DND-41 (cell line): Measurements from ENCODE around the gene IFRD1.

ENCODE experiments used
- ATAC-seq: fragments of 200-7000 bp; cut with Tn5 transposase; 3 replicates; pipeline ENCODE4 v1.9.1; 2021; ENCODE audit warnings: low read depth; ENCODE audit not compliant: insufficient read depth
- DNase-seq: peaks from one replicate; pipeline ENCODE4 v3.0.0-alpha.2; 2020
- H2AFZ ChIP-seq: 2 replicates; pipeline ENCODE4 v1.6.0; 2012; ENCODE audit warnings: low read depth, low read length
- H3K27ac ChIP-seq: 2 replicates; pipeline ENCODE4 v1.5.1; 2012; ENCODE audit warnings: low read length, inconsistent platforms
- H3K27me3 ChIP-seq: fragments of 200-600 bp; sonication (generic); 2 replicates; pipeline ENCODE4 v1.6.0; 2012; ENCODE audit warnings: low read length, mild to moderate bottlenecking, inconsistent platforms; ENCODE audit not compliant: insufficient read depth, poor library complexity
- H3K36me3 ChIP-seq: 2 replicates; pipeline ENCODE4 v1.5.1; 2012; ENCODE audit warnings: low read length, inconsistent platforms; ENCODE audit not compliant: insufficient read depth
- H3K4me1 ChIP-seq: 2 replicates; pipeline ENCODE4 v1.5.1; 2012; ENCODE audit warnings: mild to moderate bottlenecking, low read length; ENCODE audit not compliant: insufficient read depth
- H3K4me2 ChIP-seq: 2 replicates; pipeline ENCODE4 v1.6.0; 2012; ENCODE audit warnings: mild to moderate bottlenecking, moderate library complexity, low read length, inconsistent platforms; ENCODE audit not compliant: insufficient read depth
- H3K4me3 ChIP-seq, 2 experiments: fragments of 200-600 bp in 1 of 2; shearing (Covaris generic) in 1 of 2; 2 replicates each; pipeline ENCODE4 v1.5.1; 2012 to 2016; ENCODE audit warnings: inconsistent platforms in 2 of 2, low read length in 2 of 2, mild to moderate bottlenecking in 2 of 2, low read depth in 1 of 2, moderate library complexity in 1 of 2
- H3K79me2 ChIP-seq: 2 replicates; pipeline ENCODE4 v1.6.0; 2012; ENCODE audit warnings: low read length, inconsistent platforms; ENCODE audit not compliant: insufficient read depth
- H3K9ac ChIP-seq: 2 replicates; pipeline ENCODE4 v1.6.0; 2012; ENCODE audit warnings: low read depth, mild to moderate bottlenecking, inconsistent platforms, low read length, moderate library complexity
- H3K9me3 ChIP-seq: 2 replicates; pipeline ENCODE4 v1.5.1; 2012; ENCODE audit warnings: low read length, moderate library complexity, mild to moderate bottlenecking, inconsistent platforms; ENCODE audit not compliant: insufficient read depth, severe bottlenecking
- H4K20me1 ChIP-seq: 2 replicates; pipeline ENCODE4 v1.6.0; 2012; ENCODE audit warnings: low read length; ENCODE audit not compliant: insufficient read depth
- EZH2 ChIP-seq: IDR thresholded peaks from 3 replicates; pipeline ENCODE4 v1.6.1; 2012; ENCODE audit warnings: borderline replicate concordance, low read depth, mild to moderate bottlenecking, moderate library complexity, low read length, inconsistent platforms; ENCODE audit not compliant: severe bottlenecking
- TF ChIP-seq, protein P1 (sequence below): IDR thresholded peaks from 2 replicates; pipeline ENCODE4 v1.5.1; 2012; ENCODE audit warnings: borderline replicate concordance, low read length, moderate library complexity, mild to moderate bottlenecking; ENCODE audit not compliant: poor library complexity, severe bottlenecking; ENCODE audit errors: extremely low read depth

The IFRD1 gene

DNA sequence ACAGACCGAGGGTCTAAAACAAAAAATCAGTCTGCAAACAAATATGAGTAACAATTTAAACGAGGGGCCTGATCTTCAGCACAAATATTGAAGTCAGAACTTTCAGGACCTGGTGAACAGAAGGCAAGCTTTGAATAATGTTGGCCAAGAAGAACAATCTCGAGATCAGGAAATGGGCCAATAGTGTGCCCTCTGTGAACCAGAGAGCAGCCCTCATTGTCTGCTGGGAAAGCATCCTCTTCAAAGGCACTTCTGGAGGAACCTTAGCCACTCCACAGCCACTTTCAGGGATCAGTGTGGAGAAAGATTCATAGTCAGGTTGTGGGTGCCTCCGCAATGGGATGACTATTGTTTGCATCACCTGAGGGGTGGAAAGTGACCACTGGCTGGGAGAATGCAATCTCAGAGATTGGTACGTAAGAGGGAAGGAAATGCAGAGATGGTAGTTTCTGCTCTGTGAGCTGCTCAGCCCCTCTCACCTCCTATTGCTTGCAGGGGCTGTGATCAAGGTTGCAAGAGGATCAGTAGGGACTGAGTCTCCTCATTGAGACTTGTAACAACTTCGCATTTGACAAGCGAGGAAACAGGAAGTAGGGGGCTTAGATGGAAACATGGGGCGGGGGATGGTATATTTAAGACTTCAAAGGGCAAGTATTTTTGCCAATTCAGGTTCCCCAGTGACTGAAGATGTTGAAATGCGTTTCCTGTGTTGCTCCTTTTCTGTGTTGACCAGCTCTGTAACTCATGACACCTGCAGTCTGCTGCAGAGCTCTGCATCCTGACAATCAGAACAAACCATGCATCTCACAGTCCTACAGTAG is 28.4 kb upstream of the IFRD1 start:
- peaks cover 44% of the 10 kb centered on the region for H3K4me1 ChIP-seq
- DNase-seq (peak; percentile 80), ATAC-seq (peak; percentile 83)
- H3K4me3 ChIP-seq = peak overlapping the region in 1 of 2 experiments; percentile 44; a peak in 2 of 4 replicates
- H3K27ac ChIP-seq = peak overlapping the region; percentile 78
- H3K79me2 ChIP-seq = no peaks in the 10 kb centered on the region
- H3K9me3 ChIP-seq = no peaks in the 10 kb centered on the region
- peak overlapping the region; percentile 65 for H3K4me2 ChIP-seq
- no peaks in the 10 kb centered on the region for H3K36me3 ChIP-seq
- peak overlapping the region; percentile 52 for H3K9ac ChIP-seq
- TF ChIP-seq, protein P1, sequence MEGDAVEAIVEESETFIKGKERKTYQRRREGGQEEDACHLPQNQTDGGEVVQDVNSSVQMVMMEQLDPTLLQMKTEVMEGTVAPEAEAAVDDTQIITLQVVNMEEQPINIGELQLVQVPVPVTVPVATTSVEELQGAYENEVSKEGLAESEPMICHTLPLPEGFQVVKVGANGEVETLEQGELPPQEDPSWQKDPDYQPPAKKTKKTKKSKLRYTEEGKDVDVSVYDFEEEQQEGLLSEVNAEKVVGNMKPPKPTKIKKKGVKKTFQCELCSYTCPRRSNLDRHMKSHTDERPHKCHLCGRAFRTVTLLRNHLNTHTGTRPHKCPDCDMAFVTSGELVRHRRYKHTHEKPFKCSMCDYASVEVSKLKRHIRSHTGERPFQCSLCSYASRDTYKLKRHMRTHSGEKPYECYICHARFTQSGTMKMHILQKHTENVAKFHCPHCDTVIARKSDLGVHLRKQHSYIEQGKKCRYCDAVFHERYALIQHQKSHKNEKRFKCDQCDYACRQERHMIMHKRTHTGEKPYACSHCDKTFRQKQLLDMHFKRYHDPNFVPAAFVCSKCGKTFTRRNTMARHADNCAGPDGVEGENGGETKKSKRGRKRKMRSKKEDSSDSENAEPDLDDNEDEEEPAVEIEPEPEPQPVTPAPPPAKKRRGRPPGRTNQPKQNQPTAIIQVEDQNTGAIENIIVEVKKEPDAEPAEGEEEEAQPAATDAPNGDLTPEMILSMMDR = peak; percentile 66
- TF ChIP-seq EZH2 = no peak
- peak overlapping the region; percentile 74 for H2AFZ ChIP-seq
- no peaks in the 10 kb centered on the region for H4K20me1 ChIP-seq
- H3K27me3 ChIP-seq = no peaks in the 10 kb centered on the region

DNA sequence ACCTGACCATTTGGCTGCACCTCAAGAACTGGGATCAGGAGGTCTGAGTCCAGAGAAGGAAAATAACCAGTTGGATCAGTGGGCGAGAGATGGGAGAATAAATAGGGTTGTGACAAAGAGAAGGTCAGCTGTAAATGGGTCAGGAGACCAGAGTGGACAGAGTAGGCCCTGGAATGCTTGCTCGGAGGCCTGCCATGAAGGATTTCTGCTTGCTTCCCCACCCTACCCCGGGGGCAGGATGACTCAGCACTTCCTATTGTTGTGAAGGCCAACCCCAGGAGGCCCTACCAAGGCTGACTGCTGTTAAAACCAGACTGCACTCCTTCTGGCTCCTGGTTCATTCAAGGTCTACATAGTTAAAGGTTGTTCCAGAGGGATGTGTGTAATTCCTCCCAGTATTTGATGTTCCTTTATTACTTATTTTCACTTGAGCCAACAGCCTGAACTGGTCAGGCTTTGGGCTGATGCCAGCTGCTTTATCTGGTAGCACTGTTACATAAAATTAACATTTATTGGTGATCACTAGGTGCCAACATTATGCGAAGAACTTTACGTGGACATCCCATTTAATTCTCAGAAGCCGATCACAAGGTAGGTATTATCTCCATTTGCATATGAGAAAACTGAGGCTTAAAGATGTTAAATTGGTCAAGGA is 27.3 kb upstream of the IFRD1 start:
- Histone ChIP-seq H3K4me1 (peaks cover 41% of the 10 kb centered on the region), H3K27me3 (no peaks in the 10 kb centered on the region), H3K36me3 (no peaks in the 10 kb centered on the region), H3K4me3 (peak overlapping the region in 1 of 2 experiments; percentile 44; a peak in 2 of 4 replicates), H3K9me3 (no peaks in the 10 kb centered on the region), H2AFZ (peak overlapping the region; percentile 74), H3K4me2 (peak overlapping the region; percentile 65), H3K9ac (peak overlapping the region; percentile 52), H3K79me2 (no peaks in the 10 kb centered on the region), H3K27ac (peak overlapping the region; percentile 78), H4K20me1 (no peaks in the 10 kb centered on the region)
- TF ChIP-seq, protein P1 = no peak
- no peak for TF ChIP-seq EZH2
- DNase-seq = peak; percentile 83
- peak; percentile 78 for ATAC-seq

DNA sequence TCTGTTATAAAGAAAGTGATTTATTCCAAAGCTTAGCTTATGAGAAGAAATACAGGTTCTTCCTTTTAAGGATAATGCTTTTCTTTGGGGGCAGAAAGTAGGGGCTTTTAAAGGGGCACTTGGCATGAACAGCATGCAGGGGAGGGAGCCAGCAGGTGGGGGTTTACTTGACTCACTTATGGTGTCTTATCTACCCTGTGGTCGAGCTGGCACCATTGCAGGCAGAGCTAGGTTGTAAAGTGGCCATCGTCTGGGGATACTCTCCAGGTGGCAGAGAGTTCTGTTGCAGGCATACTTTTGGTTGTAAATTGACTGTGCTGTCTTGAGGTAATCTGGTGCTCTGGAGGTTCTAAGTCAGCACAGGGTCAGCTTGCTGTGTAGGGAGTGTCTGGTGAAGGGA is 26.3 kb upstream of the IFRD1 start:
- peak; percentile 45 for DNase-seq
- Histone ChIP-seq H2AFZ (0 out of 2 replicates have a peak overlapping the region, but pooled peaks have one; percentile 74), H3K4me3 (no peak overlapping the region), H3K27ac (peak overlapping the region; percentile 78), H3K4me1 (peaks cover 41% of the 10 kb centered on the region), H3K79me2 (no peaks in the 10 kb centered on the region), H3K4me2 (peak overlapping the region; percentile 65), H3K9ac (0 out of 2 replicates have a peak overlapping the region, but pooled peaks have one; percentile 52), H3K27me3 (no peaks in the 10 kb centered on the region), H3K9me3 (no peaks in the 10 kb centered on the region), H4K20me1 (no peaks in the 10 kb centered on the region), H3K36me3 (no peaks in the 10 kb centered on the region)
- no peak for TF ChIP-seq EZH2
- TF ChIP-seq, protein P1 = no peak
- peak; percentile 24 for ATAC-seq
